ENCODE measurements around the gene MINDY4.

Gene MINDY4

DNA sequence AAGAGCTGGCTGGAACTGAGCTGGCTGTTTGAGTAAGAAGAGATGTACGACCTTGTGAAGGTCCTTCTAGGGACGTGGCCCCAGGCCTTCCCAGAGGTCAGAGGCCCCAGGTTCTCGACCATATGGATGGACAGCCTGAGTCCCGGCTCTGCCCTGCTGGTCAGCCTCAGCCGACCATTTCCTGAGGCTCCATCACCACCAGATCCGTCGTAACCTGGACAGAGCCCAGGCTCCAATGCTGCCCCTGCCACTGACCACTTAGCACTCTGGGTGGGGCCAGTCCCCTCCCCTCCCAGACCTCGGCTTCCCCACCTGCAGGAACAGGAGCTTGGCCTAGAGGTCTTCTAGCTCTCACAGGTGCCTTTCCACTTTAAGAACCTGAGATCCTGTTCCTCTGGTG lies 29.9 kb upstream of the MINDY4 start:
- DNase-seq (ENCODE audit: low read depth in 2 of 2): no peak

- no peak for DNase-seq (ENCODE audit: low read depth in 2 of 2)
Measured at GRCh38 chr7:30743371-30744074, 27.7 kb upstream of the MINDY4 start.

DNA sequence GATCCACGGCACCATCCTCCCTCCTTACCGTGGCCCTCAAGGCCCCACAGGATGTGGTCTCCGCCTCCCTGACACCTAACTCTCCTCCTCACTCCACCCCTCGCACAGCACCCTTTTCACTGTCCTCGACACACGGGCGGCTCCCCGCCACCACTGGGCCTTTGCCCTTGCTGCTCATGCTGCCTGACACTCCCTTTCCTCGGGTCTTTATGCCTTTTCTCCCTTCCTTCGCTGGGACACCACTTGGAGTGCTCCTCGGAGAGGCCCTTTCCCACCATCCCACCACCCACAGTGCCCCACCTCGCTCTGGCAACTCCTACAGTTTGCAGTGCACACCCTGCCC lies 27.2 kb upstream of the MINDY4 start:
- DNase-seq (ENCODE audit: low read depth in 2 of 2): no peak

DNA sequence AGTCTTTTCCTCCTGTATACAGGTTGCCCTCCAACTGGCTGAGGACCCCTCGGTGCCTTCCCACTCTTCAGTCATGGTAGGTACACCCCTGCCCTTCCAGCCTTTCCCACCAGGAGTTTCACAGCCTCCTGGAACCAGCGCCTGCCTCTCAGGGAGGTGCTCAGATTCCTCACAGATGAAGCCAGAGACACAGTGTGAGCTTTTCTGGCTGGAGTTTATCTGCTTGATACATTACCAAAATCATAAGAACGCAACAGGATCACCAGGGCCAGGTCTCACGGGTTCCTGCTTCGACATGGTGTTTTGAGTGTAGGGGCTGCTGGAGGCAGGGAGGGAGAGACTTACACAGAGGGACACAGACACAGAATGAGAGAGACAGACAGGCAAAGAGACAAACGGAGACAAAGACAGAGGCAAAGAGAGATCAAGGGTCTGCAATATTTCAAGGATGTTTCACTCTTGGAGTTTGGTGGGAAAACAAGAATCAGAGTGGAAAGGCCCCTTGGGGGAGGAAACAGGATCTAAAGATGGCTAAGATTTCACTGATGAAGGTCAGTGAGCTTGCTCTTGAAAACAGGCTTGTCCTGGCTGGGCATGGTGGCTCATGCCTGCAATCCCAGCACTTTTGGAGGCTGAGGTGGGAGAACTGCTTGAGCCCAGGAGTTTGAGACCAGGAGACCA lies 25.8 kb upstream of the MINDY4 start:
- no peak for DNase-seq (ENCODE audit: low read depth in 2 of 2)

GRCh38 chr7:30750010-30750409 lies 21.2 kb upstream of the MINDY4 start:
- no peak for DNase-seq (ENCODE audit: low read depth in 2 of 2)

GRCh38 chr7:30750683-30751650 lies 20.2 kb upstream of the MINDY4 start:
- no peak for DNase-seq (ENCODE audit: low read depth in 2 of 2)

GRCh38 chr7:30751696-30752273 lies 19.4 kb upstream of the MINDY4 start, which contains the start of gene INMT:
INMT (plus strand) TSS chr7:30752135; CDS start chr7:30752151, 16 bp downstream.
- DNase-seq (ENCODE audit: low read depth in 2 of 2): no peak

GRCh38 chr7:30752484-30752883 lies 18.7 kb upstream of the MINDY4 start:
- DNase-seq (ENCODE audit: low read depth in 2 of 2): no peak

DNA sequence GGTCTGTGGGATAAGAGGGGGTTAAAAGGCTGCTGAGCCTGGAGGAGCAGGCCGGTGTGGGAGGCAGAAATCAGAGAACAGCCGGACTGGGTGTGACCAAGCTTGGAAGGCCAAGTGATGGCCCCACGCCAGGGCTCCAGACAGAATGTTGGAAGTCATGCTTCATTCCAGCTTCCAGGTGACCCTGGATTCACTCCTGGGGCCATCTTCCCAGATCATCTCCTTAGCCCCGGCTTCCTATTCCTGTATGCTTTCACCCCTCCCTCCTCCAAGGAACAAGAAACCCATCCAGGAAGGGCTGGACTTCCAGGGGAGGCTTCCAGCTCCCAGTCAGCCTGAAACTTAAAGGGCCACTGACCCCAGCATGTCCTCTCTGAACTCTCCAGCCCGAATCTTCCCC lies 18.2 kb upstream of the MINDY4 start:
- DNase-seq (ENCODE audit: low read depth in 2 of 2): no peak

DNA sequence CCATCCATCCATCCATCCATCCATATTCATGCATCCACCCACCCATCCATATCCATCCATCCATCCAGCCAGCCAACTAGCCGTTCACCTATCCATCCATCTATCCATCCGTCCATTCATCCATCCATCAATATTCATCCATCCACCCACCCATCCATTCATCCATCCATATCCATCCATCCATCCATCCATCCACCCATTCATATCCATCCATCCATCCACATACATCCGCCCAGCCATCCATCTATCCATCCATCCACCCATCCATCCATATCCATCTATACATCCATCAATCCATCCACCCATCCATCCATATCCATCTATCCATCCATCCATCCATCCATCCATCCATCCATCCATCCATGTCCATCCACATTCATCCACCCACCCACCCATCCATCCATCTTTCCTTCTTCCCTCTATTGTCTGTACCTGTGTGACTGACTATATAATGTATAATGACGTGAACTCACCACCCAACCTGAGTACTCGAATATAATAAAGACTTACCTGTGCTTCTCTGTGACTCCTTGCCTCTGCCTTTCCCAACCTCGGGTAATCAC lies 16.8 kb upstream of the MINDY4 start:
- no peak for DNase-seq (ENCODE audit: low read depth in 2 of 2)

DNA sequence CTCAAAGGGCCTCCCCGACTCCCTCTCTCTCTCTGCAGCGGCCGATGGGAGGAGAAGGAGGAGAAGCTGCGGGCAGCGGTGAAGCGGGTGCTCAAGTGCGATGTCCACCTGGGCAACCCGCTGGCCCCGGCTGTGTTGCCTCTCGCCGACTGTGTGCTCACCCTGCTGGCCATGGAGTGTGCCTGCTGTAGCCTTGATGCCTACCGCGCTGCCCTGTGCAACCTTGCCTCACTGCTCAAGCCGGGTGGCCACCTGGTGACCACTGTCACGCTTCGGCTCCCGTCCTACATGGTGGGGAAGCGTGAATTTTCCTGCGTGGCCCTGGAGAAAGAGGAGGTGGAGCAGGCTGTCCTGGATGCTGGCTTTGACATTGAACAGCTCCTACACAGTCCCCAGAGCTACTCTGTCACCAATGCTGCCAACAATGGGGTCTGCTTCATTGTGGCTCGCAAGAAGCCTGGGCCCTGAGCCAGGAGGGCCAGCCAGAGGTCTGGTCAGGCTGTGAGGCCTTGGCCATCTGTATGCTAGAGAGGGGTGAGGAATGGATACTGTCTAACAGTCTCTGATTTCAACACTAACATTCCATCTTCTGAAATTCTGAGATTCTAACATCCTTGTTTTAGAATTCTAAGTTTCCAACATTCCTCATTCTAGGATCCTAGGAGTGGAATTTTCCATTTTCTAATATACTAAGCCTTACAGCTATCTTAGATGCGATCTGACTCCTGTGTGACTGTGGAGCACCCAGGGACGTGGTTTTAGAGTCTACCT lies 15.6 kb upstream of the MINDY4 start:
- no peak for DNase-seq (ENCODE audit: low read depth in 2 of 2)

- DNase-seq (ENCODE audit: low read depth in 2 of 2): no peak
Measured at GRCh38 chr7:30757342-30757692, 13.9 kb upstream of the MINDY4 start.

- DNase-seq (ENCODE audit: low read depth in 2 of 2): no peak
Measured at GRCh38 chr7:30760514-30761213, 10.6 kb upstream of the MINDY4 start.

- DNase-seq (ENCODE audit: low read depth in 2 of 2): no peak
Measured at GRCh38 chr7:30761214-30762156, 9.7 kb upstream of the MINDY4 start.

DNA sequence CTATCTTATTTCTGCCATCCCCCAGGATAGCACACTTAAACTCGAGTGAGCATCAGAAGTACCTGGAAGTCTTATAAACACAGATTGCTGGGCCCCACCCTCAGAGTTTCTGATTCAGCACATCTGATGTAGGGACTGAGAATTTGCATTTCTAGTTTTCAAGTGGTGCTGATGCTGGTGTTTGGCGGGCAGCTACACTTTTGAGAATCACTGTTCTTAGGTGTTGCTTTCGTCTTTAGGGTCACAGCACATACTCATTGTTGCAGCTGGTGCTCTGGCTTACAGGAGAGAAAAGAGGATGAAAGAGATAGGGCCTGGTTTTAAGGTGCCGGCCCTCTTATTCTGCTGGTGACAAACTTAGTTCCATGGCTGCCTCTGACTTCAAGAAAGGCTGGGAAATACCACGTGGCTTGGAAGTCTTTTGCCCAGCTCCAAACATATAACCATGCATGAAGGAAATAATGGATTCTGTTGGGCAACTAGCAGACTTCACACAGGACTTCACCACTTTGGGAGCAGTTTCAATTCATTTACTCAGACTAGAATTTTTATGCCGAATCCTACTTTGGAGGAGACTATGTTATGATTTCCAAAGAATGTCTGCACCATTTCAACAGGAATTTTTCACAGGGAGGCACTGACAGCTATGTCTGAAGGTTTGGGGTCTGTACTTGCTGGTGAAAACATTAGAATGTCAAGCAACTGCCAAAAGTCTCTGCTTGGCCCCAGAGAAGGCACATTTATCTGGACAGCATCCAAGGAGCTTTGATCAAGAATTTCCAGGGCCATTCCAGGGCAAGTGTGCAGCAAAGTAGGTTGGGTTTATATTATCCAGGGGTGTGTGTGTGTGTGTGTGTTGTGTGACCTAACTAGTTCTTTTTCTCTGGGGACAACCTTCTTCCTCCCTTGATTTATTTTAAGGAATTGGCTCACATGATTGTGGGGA lies 6.9 kb upstream of the MINDY4 start:
- no peak for DNase-seq (ENCODE audit: low read depth in 2 of 2)

DNA sequence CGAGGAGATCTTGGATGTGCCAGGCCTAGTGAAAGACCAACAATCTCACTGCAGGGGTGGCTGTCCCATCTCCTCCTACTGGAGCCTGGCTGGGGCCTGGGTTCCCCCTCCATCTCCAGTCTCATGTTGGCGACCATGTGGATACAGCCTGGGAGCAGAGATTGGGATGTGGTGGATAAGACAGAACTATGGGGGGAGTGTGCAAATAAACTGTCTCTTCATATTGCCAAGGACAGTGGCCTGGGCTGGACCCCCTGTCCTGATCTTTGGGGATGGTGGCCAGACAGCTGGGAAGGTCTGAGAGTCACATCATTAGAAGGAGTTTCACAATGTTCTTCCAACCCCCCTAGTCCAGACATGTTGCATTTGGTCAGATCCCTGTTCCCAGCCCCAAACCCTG lies 5.8 kb upstream of the MINDY4 start:
- DNase-seq (ENCODE audit: low read depth in 2 of 2): no peak

DNA sequence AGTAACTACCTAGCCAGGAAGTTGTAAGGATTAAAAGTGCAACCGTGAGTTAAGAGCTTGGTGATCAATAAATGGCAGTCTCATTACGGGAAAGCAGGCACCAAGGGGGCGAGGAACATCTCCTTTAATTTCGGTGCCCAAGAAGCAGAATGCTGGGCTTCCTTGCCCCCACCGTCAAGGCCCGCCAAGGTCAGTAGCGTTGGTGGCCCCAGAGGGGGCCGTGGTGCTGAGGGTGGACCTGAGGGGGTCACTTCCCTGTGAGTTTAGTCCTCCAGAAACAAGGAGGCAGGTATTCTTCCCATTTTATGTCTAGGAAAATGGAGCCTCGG lies 408 bp upstream of the MINDY4 start:
- no peak for DNase-seq (ENCODE audit: low read depth in 2 of 2)

DNA sequence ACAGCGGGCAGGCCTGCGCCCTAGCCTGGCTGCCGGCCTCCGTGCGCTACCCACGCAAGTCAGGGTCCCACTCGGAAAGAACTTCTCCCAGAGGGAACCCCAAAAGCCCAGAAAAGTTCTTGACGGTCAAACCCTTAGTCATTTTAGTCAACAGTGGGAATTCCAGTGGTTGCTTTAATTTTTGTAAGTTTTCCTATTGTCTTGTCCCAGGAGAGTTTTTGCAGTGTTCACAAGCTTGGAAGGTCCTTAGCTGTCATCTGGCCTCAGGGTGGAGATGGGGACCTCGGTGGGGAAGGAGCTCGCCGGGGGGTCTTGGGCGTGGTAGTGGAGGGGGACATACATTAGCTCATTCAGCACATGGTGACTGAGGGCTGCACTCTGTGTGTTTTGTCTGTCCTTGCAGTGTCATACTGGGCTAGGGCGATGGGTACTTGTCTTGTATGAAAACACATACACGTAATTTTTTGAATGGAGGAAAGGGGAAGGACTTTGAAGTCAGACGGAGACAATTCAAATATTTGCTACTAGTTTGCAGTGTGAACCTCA lies 736 bp downstream of the MINDY4 start:
- no peak for DNase-seq (ENCODE audit: low read depth in 2 of 2)
